Fibroblast of mammary gland (primary cell): ENCODE results near the gene HAX1.

ENCODE experiments used
- DNase-seq: peaks from one replicate; pipeline ENCODE4 v3.0.0-alpha.2; 2010; ENCODE audit warnings: low read depth
- H3K4me3 ChIP-seq: 2 replicates; pipeline ENCODE4 v1.5.1; 2011; ENCODE audit warnings: low read depth, mild to moderate bottlenecking, low read length, moderate library complexity; ENCODE audit not compliant: control insufficient read depth
- CTCF ChIP-seq: conservative IDR thresholded peaks from 2 replicates; pipeline ENCODE4 v1.5.1; 2011; ENCODE audit warnings: low read depth, low read length, inconsistent platforms; ENCODE audit not compliant: control insufficient read depth, insufficient read depth

The HAX1 gene

GRCh38 chr1:154237880-154238506, 34.4 kb upstream of the HAX1 start:
- no peak for DNase-seq
- no peak for TF ChIP-seq CTCF
- no peak overlapping the region for H3K4me3 ChIP-seq

GRCh38 chr1:154239491-154239890, 32.9 kb upstream of the HAX1 start:
- no peak for TF ChIP-seq CTCF
- no peak for DNase-seq
- H3K4me3 ChIP-seq: no peak overlapping the region

GRCh38 chr1:154240294-154240833, 32.1 kb upstream of the HAX1 start:
- H3K4me3 ChIP-seq: no peak overlapping the region
- DNase-seq: no peak
- no peak for TF ChIP-seq CTCF

- H3K4me3 ChIP-seq: no peak overlapping the region
- no peak for TF ChIP-seq CTCF
- no peak for DNase-seq
Measured at GRCh38 chr1:154241703-154242351, 30.6 kb upstream of the HAX1 start.

GRCh38 chr1:154253671-154254070, 18.8 kb upstream of the HAX1 start:
- TF ChIP-seq CTCF: no peak
- H3K4me3 ChIP-seq: no peak overlapping the region
- no peak for DNase-seq

GRCh38 chr1:154256686-154257085, 15.7 kb upstream of the HAX1 start:
- H3K4me3 ChIP-seq: no peak overlapping the region
- TF ChIP-seq CTCF: no peak
- DNase-seq: peak; percentile 27
